MG63 (cell line): ENCODE measurements around the gene GSTCD. TPM values are rescaled to one million over a fixed set of nuclear protein-coding genes. Genes with fewer than 3 reads are reported as not detected.
"Not testable (repeated sequence)": the region's sequence is repeated elsewhere in the genome, so short reads cannot be mapped to it uniquely, and the experiment has no call there.

Experiments
- DNase-seq: peaks from one replicate; pipeline ENCODE4 v3.0.0-alpha.2; 2020
- H3K27me3 ChIP-seq: fragments of 250-450 bp; sonication (Bioruptor Pico); 2 replicates; pipeline ENCODE4 v1.5.1; 2020; ENCODE audit warnings: mild to moderate bottlenecking, moderate library complexity
- H3K36me3 ChIP-seq: fragments of 250-450 bp; sonication (Bioruptor Pico); 2 replicates; pipeline ENCODE4 v1.5.1; 2020; ENCODE audit warnings: mild to moderate bottlenecking, moderate library complexity
- H3K4me3 ChIP-seq: fragments of 250-450 bp; sonication (Bioruptor Pico); 2 replicates; pipeline ENCODE4 v1.5.1; 2020; ENCODE audit warnings: mild to moderate bottlenecking, moderate library complexity
- H3K9me3 ChIP-seq: fragments of 250-450 bp; sonication (Bioruptor Pico); 2 replicates; pipeline ENCODE4 v1.5.1; 2020; ENCODE audit warnings: mild to moderate bottlenecking, moderate library complexity
- total RNA-seq: library from RNA; depleted of rRNA; stranded (reverse); fragments of >200 nt; shearing (Covaris generic); gene quantifications from 2 replicates; pipeline ENCODE4 v1.2.3, GENCODE V29; 2014; ENCODE audit warnings: low replicate concordance

GSTCD gene
- total RNA-seq, 1 experiment from 2014 or later = 10.4 TPM

DNA sequence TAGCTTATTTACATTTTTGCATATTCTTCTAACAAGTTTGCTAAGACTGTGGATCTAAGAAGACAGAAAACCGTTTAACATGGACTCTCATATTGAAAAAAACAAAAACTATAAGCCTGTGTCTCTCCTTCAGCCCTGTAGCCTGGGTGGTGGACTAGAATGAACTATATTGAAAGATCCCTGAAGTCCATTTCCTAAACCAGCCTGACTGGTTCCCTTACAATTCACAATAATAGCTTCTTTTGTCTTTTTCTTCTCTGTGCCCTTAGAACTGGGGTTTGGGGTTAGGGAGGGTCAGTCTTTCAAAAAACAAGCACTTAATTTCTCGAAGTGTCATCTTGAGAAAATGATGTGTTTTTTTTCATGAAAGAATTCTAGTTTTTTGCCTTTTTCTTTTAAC lies 59.0 kb downstream of the GSTCD start:
- no peaks in the 10 kb centered on the region for H3K27me3 ChIP-seq
- DNase-seq = no peak
- H3K4me3 ChIP-seq = no peak overlapping the region
- no peaks in the 10 kb centered on the region for H3K9me3 ChIP-seq
- no peaks in the 10 kb centered on the region for H3K36me3 ChIP-seq

DNA sequence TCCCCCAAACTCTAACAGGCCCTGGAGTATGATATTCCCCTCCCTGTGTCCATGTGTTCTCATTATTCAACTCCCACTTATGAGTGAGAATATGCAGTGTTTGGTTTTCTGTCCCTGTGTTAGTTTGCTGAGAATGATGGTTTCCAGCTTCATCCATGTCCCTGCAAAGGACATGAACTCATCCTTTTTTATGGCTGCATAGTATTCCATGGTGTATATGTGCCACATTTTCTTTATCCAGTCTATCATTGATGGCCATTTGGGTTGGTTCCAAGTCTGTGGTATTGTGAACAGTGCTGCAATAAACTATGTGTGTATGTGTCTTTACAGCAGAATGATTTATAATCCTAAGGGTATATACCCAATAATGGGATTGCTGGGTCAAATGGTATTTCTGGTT lies 61.9 kb downstream of the GSTCD start:
- not testable (repeated sequence) for H3K36me3 ChIP-seq, H3K4me3 ChIP-seq, DNase-seq, H3K27me3 ChIP-seq, H3K9me3 ChIP-seq

DNA sequence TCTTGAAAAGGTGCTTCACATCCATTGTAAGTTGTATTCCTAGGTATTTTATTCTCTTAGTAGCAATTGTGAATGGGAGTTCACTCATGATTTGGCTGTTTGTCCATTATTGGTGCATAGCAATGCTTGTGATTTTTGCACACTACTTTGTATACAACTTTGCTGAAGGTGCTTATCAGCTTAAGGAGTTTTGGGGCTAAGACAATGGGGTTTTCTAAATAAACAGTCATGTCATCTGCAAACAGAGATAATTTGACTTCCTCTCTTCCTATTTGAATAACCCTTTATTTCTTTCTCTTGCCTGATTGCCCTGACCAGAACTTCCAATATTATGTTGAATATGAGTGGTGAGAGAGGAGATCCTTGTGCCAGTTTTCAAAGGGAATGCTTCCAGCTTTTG lies 63.5 kb downstream of the GSTCD start:
- H3K27me3 ChIP-seq, H3K9me3 ChIP-seq, DNase-seq, H3K4me3 ChIP-seq, H3K36me3 ChIP-seq: not testable (repeated sequence)

DNA sequence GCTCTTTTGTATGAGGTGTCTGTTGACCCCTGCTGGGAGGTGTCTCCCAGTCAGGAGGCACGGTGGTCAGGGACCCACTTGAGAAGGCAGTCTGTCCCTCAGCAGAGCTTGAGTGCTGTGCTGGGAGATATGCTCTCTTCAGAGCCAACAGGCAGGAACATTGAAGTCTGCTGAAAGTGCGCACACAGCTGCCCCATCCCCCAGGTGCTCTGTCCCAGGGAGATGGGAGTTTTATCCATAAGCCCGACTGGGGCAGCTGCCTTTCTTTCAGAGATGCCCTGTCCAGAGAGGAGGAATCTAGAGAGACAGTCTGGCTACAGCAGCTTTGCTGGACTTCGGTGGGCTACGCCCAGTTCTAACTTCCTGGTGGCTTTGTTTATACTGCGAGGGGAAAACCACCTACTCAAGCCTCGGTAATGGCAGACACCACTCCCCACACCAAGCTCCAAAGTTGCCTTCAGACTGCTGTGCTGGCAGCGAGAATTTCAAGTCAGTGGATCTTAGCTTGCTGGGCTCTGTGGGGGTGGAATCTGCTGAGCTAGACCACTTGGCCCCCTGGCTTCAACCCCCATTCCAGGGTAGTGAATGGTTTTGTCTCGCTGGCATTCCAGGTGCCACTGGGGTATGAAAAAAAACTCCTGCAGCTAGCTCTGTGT lies 67.3 kb downstream of the GSTCD start:
- H3K36me3 ChIP-seq, H3K27me3 ChIP-seq, DNase-seq, H3K4me3 ChIP-seq, H3K9me3 ChIP-seq: not testable (repeated sequence)

DNA sequence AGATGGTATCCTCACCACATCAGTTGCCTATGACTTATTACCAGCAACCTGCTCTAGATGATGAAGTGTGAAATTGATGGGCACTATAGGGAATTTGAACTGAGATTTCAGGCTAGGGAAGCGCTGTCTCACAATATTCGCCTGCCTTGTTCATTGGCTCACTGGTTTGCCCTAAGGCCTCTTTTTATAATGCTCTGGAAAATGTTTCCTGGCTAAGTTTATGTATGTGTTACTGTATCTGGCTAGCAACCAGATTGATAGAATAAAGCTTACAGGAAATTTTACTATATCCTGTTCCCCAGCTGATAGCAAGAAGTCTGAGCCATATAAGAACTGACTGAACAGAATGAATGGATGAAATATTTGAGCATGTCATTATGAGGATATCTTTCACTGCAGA lies 71.6 kb downstream of the GSTCD start:
- Histone ChIP-seq H3K9me3 (no peaks in the 10 kb centered on the region), H3K27me3 (no peaks in the 10 kb centered on the region), H3K4me3 (no peak overlapping the region), H3K36me3 (no peaks in the 10 kb centered on the region)
- no peak for DNase-seq

DNA sequence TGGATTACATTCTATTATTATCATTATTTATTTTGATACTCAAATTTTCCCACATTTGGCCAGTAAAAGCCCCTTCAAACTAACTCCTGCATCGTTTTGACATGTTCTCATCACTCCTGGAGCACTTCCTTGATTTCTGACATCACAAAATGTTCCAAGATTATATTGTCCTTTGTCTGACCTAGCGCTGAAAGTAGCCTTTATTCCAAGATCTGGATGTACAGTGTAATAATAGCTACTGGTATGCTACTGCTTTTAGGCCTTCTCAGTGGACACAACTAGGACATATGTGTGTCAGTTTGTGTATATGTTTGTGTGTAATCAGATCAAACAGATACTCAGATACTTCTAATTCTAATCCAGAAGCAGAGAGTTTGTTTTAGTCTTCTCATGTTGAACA lies 76.2 kb downstream of the GSTCD start:
- Histone ChIP-seq H3K9me3 (no peaks in the 10 kb centered on the region), H3K36me3 (no peaks in the 10 kb centered on the region), H3K4me3 (no peak overlapping the region), H3K27me3 (no peaks in the 10 kb centered on the region)
- no peak for DNase-seq

DNA sequence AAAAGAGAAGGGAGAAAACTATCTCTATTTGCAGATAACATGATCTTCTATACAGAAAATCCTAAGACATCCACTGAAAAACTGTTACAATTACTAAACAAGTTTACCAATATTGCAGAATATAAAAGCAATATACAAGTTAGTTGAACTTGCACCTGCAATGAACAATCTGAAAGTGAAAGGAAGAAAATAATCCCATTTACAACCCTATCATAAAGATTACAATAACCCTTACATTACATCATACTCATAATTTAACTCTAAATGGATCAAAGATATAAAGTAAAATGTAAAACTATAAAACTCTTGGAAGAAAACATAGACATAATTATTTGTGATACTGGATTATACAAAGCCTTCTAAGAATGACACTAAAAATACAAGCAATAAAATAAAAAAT lies 77.2 kb downstream of the GSTCD start:
- Histone ChIP-seq H3K4me3 (no peak overlapping the region), H3K27me3 (no peaks in the 10 kb centered on the region), H3K9me3 (no peaks in the 10 kb centered on the region), H3K36me3 (no peaks in the 10 kb centered on the region)
- no peak for DNase-seq

DNA sequence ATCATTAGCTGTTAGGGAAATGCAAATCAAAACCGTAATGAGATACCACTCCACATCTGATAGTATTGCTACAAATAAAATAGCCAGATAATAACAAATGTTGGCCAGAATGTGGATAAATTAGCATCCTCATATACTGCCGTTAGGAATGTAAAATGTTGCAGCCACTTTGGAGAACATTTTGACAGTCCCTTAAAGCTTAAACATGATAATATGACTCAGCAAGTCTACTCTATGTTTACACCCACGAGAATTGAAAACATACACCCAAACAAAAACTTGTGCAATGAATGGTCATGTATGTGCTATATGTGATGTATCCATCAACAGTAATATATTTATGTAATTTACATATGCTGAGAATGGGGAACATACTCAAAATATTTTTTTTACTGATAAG lies 78.2 kb downstream of the GSTCD start:
- no peaks in the 10 kb centered on the region for H3K27me3 ChIP-seq
- H3K9me3 ChIP-seq = no peaks in the 10 kb centered on the region
- no peaks in the 10 kb centered on the region for H3K36me3 ChIP-seq
- H3K4me3 ChIP-seq = no peak overlapping the region
- DNase-seq = no peak

DNA sequence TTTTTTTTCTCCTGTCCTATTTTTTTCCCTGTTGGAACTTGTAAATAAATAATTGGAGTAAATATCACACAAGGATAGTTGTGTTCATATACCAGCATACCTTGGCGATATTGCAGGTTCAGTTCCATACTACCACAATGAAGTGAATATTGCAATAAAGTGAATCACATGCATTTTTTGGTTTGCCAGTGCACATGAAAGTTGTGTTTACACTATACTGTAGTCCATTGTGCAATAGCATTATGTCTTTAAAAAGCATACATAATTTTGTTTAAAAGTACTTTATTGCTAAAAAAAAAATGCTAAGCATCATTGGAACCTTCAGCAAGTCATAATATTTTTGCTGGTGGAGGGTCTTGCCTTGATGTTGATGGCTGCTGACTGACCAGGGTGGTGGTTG lies 88.6 kb downstream of the GSTCD start:
- Histone ChIP-seq H3K27me3 (no peaks in the 10 kb centered on the region), H3K4me3 (no peak overlapping the region), H3K9me3 (no peaks in the 10 kb centered on the region), H3K36me3 (no peaks in the 10 kb centered on the region)
- DNase-seq = no peak

DNA sequence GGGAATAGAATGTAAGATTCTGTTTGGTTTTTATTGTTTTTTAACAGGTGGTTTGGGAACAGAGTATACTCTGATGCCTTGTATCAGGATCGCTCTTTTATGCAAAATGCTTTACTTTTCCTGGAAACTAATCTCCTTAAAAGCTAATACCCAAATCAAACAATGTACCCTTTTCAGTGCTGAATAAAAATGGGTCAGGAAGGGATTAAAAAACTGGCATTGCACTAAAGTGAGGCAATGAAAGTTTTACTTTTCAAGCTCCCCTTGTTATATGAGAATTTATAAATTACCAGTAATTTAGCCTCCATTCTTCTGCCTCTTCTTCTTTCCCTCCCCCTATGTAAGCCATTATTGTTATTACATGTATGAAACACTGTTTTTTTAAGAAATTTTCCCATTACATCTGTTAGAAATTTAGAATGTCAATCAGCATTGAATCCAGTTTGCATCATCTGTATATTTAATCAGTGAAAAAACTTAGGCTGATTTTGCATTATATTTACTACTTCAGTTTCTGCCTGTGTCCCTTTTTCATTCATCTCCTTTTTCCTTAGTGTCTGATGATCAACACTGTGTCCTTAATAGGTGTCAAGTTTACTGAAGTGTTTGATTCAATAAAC lies 97.0 kb downstream of the GSTCD start:
- DNase-seq = no peak
- no peaks in the 10 kb centered on the region for H3K36me3 ChIP-seq
- H3K4me3 ChIP-seq = no peak overlapping the region
- H3K9me3 ChIP-seq = no peaks in the 10 kb centered on the region
- H3K27me3 ChIP-seq = no peaks in the 10 kb centered on the region

DNA sequence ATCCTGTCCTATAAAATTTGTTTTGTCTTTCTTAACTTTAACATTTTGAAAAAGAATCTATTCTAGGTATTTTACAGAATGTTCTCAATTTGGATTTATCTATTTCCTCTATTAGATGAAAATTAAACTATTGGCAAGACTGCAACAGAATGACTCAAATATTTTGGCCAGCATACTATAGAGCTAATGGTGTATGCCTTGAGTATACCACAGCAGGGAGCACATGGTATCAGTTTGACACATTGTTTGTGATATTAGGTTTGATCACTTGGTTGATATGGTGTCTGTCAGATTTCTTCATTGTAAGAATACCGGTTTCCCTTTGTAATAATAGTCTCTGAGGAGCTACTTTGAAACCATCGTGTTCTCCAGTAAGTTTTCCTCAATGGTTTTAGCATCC lies 98.9 kb downstream of the GSTCD start:
- Histone ChIP-seq H3K27me3 (no peaks in the 10 kb centered on the region), H3K4me3 (no peak overlapping the region), H3K36me3 (no peaks in the 10 kb centered on the region), H3K9me3 (no peaks in the 10 kb centered on the region)
- no peak for DNase-seq

DNA sequence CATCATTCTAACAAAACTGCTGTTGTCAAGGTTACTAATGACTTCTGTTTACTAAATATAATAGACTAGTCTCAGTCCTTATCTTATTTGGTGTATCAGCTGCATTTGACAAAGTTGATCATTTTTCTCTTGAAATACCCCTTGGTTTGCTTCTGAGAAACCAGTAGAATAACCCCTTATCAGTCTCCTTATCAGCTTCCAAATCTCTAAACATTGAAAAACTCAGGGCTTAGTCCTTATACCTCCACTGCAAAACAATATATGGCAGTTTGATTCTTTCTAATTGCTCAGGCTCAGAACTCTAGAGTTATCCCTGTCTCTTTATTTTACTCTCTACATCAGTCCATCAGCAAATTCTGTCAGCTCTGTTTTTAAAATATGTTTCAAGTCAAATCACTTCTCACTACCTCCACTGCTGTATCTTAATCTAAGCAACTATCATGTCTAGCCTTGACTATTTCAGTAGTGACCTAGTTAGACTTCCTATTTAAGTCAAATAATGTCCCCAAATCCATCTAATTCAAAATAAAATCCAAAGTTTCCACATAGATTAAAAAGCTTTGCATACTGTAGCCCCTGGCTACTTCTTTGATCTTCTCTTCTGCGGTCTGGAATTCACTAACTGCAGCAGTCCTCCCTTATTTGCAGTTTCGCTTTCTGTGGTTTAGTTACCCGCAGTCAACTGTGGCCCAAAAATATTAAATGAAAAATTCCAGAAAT lies 99.6 kb downstream of the GSTCD start:
- no peaks in the 10 kb centered on the region for H3K9me3 ChIP-seq
- no peaks in the 10 kb centered on the region for H3K27me3 ChIP-seq
- DNase-seq = no peak
- H3K36me3 ChIP-seq = no peaks in the 10 kb centered on the region
- peak overlapping the region; percentile 36 for H3K4me3 ChIP-seq

DNA sequence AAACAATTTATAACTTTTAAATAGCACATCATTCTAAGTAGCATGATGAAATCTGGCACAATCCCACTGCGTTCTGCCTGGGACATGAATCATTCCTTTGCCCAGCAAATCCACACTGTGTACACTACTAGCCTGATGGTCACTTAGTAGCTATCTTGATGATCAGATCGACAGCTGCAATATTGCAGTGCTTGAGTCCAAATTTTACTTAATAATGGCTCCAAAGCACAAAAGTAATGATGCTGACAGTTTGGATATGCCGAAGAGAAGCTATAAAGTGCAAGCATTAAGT lies 100.1 kb downstream of the GSTCD start:
- no peaks in the 10 kb centered on the region for H3K9me3 ChIP-seq
- peak overlapping the region; percentile 36 for H3K4me3 ChIP-seq
- DNase-seq = peak; percentile 52
- H3K36me3 ChIP-seq = no peaks in the 10 kb centered on the region
- H3K27me3 ChIP-seq = no peaks in the 10 kb centered on the region

DNA sequence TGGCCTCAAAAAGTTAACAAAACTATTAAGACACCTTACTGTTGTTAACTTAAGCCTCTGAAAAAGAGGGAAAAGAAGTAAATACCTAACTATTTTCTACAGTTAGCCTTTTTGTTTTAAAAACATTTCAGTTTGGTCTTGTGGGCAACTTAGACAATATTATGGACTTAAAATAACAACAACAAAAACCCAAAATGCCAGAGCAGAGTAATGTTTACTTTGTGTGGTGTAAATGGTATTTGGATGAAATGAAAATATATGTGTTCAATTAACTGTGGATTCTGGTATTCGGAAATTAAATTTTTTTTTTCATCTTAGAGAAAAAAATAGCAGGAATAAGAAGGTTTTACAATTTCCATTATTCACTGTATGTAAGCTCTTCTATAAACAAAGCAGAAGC lies 107.1 kb downstream of the GSTCD start:
- DNase-seq = no peak
- H3K27me3 ChIP-seq = no peaks in the 10 kb centered on the region
- H3K36me3 ChIP-seq = no peaks in the 10 kb centered on the region
- H3K4me3 ChIP-seq = no peak overlapping the region
- no peaks in the 10 kb centered on the region for H3K9me3 ChIP-seq

DNA sequence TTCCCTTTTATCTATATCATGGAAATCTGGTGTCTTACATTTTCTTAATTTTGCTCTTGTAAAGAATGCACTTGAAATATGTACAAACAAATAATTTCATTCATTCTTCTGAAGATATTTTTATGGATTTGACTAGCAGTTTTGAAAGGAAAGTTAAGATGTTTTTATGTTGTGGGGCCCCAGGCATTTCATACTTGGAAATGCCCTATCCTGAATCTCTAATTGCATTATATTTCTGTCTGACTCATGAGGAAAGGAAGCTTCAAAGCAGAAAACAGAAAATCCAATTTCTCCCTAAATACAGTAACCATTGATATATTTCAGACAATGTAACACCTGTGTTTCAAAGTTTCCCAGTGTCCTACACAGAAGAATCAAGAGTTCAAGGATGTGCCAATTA lies 113.5 kb downstream of the GSTCD start:
- Histone ChIP-seq H3K9me3 (no peaks in the 10 kb centered on the region), H3K36me3 (no peaks in the 10 kb centered on the region), H3K27me3 (no peaks in the 10 kb centered on the region), H3K4me3 (no peak overlapping the region)
- no peak for DNase-seq

DNA sequence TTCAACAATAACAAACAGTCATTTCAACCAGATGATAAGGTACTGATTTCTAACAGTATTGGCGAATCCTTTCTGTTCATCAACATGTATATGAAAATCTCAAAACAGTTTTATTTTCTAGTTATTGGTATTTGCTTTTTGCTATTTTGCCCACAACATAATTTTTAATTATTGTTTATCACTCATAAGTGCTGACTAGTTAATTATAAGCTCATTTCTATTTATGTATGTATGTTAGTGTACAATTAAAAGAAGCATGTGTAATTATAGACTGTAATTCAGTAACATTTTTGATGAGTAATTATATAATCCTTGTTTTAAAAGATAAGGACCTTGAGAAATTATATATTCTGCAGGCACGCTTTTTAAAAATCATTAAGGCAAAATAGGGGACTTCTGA lies 119.5 kb downstream of the GSTCD start:
- Histone ChIP-seq H3K27me3 (no peaks in the 10 kb centered on the region), H3K36me3 (no peaks in the 10 kb centered on the region), H3K9me3 (no peaks in the 10 kb centered on the region), H3K4me3 (no peak overlapping the region)
- DNase-seq = no peak

DNA sequence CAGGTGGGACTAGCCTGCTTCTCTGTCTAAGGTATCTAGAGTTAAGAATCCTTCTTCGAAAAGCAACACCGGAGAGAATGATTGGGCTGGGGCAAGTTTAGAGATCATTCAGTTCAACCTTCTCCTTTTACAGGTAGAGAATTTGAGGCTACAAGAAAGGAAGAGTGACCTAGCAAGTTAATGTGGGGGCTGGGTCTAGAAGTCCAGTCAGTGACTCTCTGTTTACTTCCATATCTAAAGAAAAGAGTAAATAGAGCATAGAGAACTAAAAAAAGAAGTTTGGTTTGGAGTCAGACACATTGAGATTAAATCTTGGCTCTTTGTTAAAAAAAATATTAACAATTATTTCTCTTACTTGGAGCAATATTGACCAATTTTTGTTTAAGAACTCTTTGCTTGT lies 122.6 kb downstream of the GSTCD start:
- H3K27me3 ChIP-seq = no peaks in the 10 kb centered on the region
- DNase-seq = no peak

DNA sequence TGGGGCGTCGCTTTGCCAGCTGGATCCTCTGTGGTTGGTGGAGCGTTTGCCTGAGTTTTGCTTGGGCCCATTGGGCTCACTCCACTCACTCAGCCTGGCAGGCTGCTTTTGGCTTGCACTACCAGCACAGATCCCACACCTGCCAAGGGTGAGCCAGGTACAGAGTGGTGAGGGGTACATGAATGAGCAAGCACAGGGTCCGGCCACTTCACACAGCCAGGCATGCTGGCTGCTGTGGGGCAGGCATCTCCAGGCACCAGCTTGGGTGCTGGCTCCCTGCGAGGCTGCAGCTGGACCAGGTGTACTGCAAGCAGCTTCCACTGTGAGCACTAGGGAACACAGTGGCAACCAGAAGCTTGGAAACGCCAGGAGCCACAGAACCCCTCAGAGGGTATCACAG lies 126.6 kb downstream of the GSTCD start:
- Histone ChIP-seq H3K36me3 (no peaks in the 10 kb centered on the region), H3K4me3 (no peak overlapping the region), H3K9me3 (no peaks in the 10 kb centered on the region), H3K27me3 (no peaks in the 10 kb centered on the region)
- DNase-seq = no peak

More for the DNA sequence above, 122.6 kb downstream of the GSTCD start:
- no peak overlapping the region for H3K4me3 ChIP-seq
- H3K9me3 ChIP-seq = no peaks in the 10 kb centered on the region
- H3K36me3 ChIP-seq = no peaks in the 10 kb centered on the region
